KMS-11 (cell line): ENCODE results near the gene CYP2C19.

Source experiments
- H2AFZ ChIP-seq: fragments of 200-600 bp; sonication (generic); 2 replicates; pipeline ENCODE4 v1.6.1; 2016; ENCODE audit warnings: antibody characterized with exemption, mixed run types, low read depth
- H3K27ac ChIP-seq: fragments of 200-600 bp; sonication (generic); 2 replicates; pipeline ENCODE4 v1.6.1; 2016; ENCODE audit warnings: mild to moderate bottlenecking, mixed run types
- H3K27me3 ChIP-seq: fragments of 200-600 bp; sonication (generic); 2 replicates; pipeline ENCODE4 v1.6.1; 2017; ENCODE audit warnings: mild to moderate bottlenecking, low read depth, mixed run types, moderate library complexity; ENCODE audit not compliant: insufficient read depth
- H3K36me3 ChIP-seq: fragments of 200-600 bp; sonication (generic); 2 replicates; pipeline ENCODE4 v1.6.1; 2017; ENCODE audit warnings: mild to moderate bottlenecking, mixed run types; ENCODE audit not compliant: insufficient read depth
- H3K4me1 ChIP-seq: fragments of 200-600 bp; sonication (generic); 2 replicates; pipeline ENCODE4 v1.6.1; 2016; ENCODE audit warnings: mild to moderate bottlenecking, low read depth, mixed run types; ENCODE audit not compliant: poor library complexity, severe bottlenecking
- H3K4me2 ChIP-seq: fragments of 200-600 bp; sonication (generic); 2 replicates; pipeline ENCODE4 v1.7.0; 2016; ENCODE audit warnings: mild to moderate bottlenecking, mixed run types
- H3K4me3 ChIP-seq: fragments of 200-600 bp; sonication (generic); IDR thresholded peaks from 2 replicates; pipeline ENCODE4 v1.6.1; 2017; ENCODE audit warnings: low read depth, low read length, mixed read lengths; ENCODE audit not compliant: insufficient read depth
- H3K79me2 ChIP-seq: fragments of 200-600 bp; sonication (generic); 2 replicates; pipeline ENCODE4 v1.6.1; 2016; ENCODE audit warnings: low read depth, mixed run types; ENCODE audit not compliant: insufficient read depth
- H3K9ac ChIP-seq: fragments of 200-600 bp; sonication (generic); 2 replicates; pipeline ENCODE4 v1.6.1; 2016; ENCODE audit warnings: mild to moderate bottlenecking, mixed run types
- H4K20me1 ChIP-seq: fragments of 200-600 bp; sonication (generic); 2 replicates; pipeline ENCODE4 v1.6.1; 2016; ENCODE audit warnings: mild to moderate bottlenecking, mixed run types; ENCODE audit not compliant: insufficient read depth
- CTCF ChIP-seq: fragments of 200-600 bp; sonication (generic); conservative IDR thresholded peaks from 2 replicates; pipeline ENCODE4 v1.6.1; 2017; ENCODE audit warnings: low read depth, mild to moderate bottlenecking, antibody characterized with exemption, low read length, moderate library complexity, mixed read lengths

Gene CYP2C19

GRCh38 chr10:94762393-94762792, at the start of gene CYP2C19:
TSS of gene CYP2C19 (plus strand) at chr10:94762681. CDS start at chr10:94762706, 25 bp downstream.
- no peak within 1 kb of the TSS for H3K9ac ChIP-seq
- H4K20me1 ChIP-seq: no peaks in the 10 kb centered on the region
- no peak within 1 kb of the TSS for H3K4me3 ChIP-seq
- no peaks in the 10 kb centered on the region for H3K36me3 ChIP-seq
- H3K79me2 ChIP-seq: no peaks in the 10 kb centered on the region
- no peak within 1 kb of the TSS for H3K4me2 ChIP-seq
- no peak for TF ChIP-seq CTCF
- no peaks in the 10 kb centered on the region for H3K4me1 ChIP-seq
- H3K27me3 ChIP-seq: no peaks in the 10 kb centered on the region
- no peak within 1 kb of the TSS for H3K27ac ChIP-seq
- H2AFZ ChIP-seq: no peak within 1 kb of the TSS

GRCh38 chr10:94725871-94726270, 36.6 kb upstream of the CYP2C19 start:
- no peaks in the 10 kb centered on the region for H3K27me3 ChIP-seq
- H3K9ac ChIP-seq: no peak overlapping the region
- no peak overlapping the region for H3K4me3 ChIP-seq
- no peak for TF ChIP-seq CTCF
- H3K27ac ChIP-seq: no peak overlapping the region
- no peaks in the 10 kb centered on the region for H3K36me3 ChIP-seq
- H3K4me1 ChIP-seq: no peaks in the 10 kb centered on the region
- H3K79me2 ChIP-seq: no peaks in the 10 kb centered on the region
- H4K20me1 ChIP-seq: no peaks in the 10 kb centered on the region
- H2AFZ ChIP-seq: no peak overlapping the region
- H3K4me2 ChIP-seq: no peak overlapping the region

- no peak for TF ChIP-seq CTCF
- Histone ChIP-seq H3K4me2 (no peak overlapping the region), H4K20me1 (no peaks in the 10 kb centered on the region), H3K36me3 (no peaks in the 10 kb centered on the region), H3K79me2 (no peaks in the 10 kb centered on the region), H2AFZ (no peak overlapping the region), H3K9ac (no peak overlapping the region), H3K4me3 (no peak overlapping the region), H3K27ac (no peak overlapping the region), H3K4me1 (no peaks in the 10 kb centered on the region), H3K27me3 (no peaks in the 10 kb centered on the region)
Measured at GRCh38 chr10:94735197-94735596, 27.3 kb upstream of the CYP2C19 start.

GRCh38 chr10:94738588-94738987, 23.9 kb upstream of the CYP2C19 start:
- Histone ChIP-seq H3K27ac (no peak overlapping the region), H3K36me3 (no peaks in the 10 kb centered on the region), H3K4me3 (no peak overlapping the region), H3K79me2 (no peaks in the 10 kb centered on the region), H3K4me2 (no peak overlapping the region), H3K27me3 (no peaks in the 10 kb centered on the region), H3K9ac (no peak overlapping the region), H4K20me1 (no peaks in the 10 kb centered on the region), H2AFZ (no peak overlapping the region), H3K4me1 (no peaks in the 10 kb centered on the region)
- no peak for TF ChIP-seq CTCF
